AG20443 (cell line): ENCODE measurements around the gene TRAF3IP1.
"Not testable (repeated sequence)": the region's sequence is repeated elsewhere in the genome, so short reads cannot be mapped to it uniquely, and the experiment has no call there.

ENCODE experiments used
- DNase-seq: peaks from one replicate; pipeline ENCODE4 v3.0.0; 2012; ENCODE audit warnings: low spot score, mixed read lengths

TRAF3IP1 gene

DNA sequence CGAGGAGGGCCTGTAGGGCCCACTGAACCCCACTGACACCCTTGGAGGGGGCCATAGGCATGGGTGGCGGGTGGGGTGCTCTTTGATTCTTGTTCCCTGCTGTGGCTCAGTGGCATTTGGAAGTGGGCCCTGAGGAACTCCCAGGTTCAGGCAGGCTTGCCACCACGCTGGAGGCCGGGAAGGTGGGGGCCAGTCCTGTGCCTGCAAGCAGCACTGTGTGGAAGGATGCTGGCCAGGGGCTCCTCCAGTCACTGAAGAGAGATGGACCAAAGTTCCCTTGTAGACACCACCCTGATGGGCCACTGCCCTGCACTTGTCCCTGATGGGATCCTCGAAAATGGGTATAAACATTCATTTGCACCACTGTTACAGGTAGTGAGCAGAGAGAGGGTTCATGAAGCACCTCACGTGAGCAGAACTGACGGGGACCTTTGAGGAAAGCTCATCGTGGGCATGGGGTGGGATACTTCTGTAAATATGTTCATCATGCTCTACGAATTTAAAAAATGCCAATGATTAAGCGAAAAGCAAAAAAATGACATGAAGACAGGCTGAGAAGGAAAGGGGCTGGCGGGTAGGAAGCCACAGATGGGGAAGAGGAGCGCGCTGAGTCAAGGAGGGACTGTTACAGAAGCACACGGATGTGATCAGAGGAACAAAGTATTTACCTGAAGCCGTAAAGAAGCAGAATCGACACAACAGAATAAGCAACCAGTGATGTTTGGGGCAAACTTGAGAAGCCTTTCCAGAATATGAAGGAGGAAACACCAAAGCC lies 61.2 kb downstream of the TRAF3IP1 start:
- no peak for DNase-seq

- no peak for DNase-seq
Measured at GRCh38 chr2:238382381-238382781, 62.1 kb downstream of the TRAF3IP1 start.

- no peak for DNase-seq
Measured at GRCh38 chr2:238383135-238383534, 62.8 kb downstream of the TRAF3IP1 start.

DNA sequence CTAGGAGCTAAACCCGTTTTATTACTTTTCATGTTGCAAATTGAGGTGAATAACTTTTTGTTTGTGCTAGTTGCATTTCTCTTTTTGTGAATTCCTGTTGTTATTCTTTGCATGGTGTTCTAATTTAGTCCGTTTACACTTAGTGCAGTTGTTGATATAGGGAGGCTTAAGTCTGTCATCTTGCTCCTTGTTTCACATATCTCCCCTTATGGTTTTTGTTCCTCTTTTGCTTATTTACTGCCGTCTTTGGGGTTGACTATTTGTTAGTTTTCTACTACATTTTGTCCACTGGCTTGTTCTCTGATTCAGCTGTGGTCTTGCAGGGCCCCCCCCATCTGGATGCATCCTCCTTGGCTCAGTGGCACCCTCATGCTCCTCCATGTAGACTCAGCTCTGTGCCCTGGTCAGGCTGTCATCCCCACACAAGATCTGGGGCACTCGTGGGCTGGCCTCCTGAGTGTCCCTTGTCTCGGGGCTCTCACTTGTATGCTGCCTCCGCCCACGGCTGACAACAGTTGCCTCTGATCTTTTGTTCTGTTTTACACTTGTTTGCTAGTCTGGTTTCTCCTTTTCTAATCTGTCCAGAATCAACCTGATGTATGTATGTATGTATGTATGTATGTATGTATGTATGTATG lies 63.5 kb downstream of the TRAF3IP1 start:
- DNase-seq, result no peak

- DNase-seq, result no peak
Measured at GRCh38 chr2:238387332-238387731, 67.0 kb downstream of the TRAF3IP1 start.

DNA sequence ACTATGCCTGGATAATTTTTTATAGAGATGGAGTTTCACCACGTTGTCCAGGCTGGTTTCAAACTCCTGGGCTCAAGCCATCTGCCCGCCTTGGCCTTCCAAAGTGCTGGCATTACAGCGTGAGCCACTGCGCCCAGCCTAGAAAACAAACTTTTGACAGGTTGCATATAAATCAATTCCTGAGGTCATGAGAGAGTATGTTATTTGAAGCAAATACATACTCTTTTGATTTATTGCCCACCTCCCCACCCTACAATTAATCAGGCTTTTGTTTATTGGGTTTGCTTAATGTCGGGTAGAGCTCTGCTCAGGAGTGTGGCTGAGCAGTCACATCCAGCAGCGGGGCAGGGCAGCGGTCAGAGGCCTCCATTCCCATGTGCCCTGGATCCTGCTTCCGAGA lies 68.5 kb downstream of the TRAF3IP1 start:
- DNase-seq, result no peak

GRCh38 chr2:238389988-238390589 lies 69.8 kb downstream of the TRAF3IP1 start:
- DNase-seq, result no peak

DNA sequence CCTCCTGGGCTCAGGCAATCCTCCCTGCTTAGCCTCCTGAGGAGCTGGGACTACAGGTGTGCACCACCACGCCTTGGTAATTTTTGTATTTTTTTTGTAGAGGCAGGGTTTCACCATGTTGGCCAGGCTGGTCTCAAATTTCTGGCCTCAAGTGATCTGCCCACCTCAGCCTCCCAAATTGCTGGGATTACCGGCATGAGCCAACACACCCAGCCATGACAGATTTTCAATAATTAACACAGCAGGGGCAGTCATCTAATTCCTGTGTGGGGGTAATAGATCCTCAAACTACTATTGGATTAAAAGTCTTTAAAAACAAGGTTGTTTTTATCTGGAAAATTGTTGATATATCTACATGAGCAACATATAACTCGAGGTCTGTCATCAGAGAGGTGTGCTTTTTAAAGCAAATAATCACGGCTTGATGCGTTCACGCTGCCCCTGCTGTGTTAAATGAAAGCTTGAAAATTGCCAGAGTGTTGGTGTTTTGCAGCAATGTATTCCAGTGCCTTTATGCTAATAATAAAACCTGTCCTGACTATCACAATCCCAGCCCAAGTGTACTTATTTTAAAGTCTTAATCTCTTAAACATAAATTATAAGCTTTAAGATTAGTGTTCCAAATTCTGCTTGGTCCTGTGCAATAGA lies 70.8 kb downstream of the TRAF3IP1 start:
- DNase-seq, result no peak

- no peak for DNase-seq
Measured at GRCh38 chr2:238396663-238397062, 76.3 kb downstream of the TRAF3IP1 start.

GRCh38 chr2:238397356-238397755 lies 77.0 kb downstream of the TRAF3IP1 start:
- DNase-seq, result no peak

DNA sequence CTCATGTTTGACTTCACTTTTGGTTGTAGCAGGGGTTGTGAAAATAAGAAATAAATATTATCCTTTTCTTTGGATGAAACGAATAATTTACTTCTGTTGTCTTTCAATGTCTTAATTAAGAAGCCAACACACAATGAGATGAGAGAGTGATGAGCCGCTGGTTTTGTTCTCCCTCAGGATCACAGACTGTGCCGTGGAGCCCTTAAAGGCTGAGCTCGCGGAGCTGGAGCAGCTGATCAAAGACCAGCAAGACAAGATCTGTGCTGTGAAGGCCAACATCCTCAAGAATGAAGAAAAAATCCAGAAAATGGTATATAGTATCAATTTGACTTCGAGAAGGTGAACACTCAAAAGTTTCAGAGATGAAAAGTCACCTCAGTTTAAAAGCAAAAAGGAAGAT lies 78.3 kb downstream of the TRAF3IP1 start:
- no peak for DNase-seq

DNA sequence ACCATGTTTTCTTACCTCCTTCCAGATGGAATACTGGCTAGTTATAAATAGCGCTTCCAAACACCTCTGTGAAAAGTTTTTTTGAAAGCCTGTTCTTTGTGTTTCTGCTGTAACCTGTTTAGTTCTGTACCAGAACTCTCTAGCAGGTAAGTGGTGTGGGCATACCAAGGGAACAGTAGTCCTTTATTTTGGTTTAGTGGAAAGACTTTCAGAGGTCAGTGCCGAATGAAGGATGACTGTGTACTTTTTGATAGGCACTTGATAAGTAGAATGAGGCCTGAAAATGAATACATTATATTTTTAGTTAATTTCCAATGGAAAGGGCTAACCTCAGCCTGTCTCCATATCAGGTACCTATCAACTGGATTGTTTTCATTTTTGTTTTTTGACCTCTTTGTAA lies 78.8 kb downstream of the TRAF3IP1 start:
- DNase-seq, result no peak

DNA sequence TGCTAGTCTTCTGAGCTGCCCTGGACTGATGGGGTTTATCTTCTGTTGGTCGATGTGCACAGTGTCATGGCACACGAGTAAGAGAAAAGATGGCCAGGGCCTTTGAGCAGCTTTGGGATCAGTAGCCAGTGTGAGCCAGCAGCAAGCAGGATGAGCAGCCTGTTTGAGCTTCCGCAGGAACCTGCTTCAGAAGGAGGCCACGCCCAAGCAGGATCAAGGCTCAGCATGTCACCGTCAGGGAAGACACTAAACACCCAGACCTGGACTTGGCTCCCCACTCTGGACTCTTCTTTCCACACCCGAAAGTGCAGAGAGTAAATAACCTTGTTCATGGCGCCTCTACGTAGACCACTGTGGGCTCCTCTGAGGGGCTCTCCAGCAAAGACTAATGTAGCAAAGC lies 81.2 kb downstream of the TRAF3IP1 start:
- DNase-seq, result no peak

DNA sequence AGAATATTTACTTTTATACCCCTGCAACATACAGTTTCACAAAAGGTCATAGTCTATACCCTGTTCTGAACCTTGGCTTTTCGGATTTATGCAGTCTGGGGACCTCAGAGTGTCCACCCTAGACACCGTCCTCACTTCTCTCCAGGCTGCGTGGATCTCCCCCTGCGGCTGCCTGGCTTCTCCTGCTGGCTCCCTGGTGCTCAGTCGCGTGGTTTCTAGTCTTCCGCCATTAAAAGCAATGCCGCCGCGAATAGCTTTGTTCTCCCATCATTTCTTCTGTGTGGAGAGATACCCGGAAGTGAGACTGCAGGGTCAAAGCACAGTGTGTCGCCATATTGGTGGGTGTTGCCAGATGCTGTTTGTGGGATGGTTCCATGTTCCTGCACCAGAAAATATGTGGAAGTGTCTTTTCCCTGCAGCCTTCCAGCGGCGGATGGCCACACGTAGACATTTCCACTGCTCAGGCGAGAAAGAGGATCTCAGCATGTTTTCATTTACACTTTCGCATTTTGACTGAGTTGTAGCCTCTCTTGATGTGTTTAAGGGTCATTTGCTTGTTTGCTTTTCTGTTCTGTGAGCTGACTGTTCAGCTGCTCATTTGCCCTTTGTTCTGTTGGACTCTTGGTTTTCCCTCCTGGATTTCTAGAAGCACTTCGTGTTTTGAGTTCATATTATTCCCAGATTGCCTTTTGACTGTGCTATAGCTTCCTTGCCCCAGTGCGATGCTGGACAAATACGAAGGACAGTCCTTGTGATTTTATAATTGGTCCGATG lies 83.5 kb downstream of the TRAF3IP1 start:
- no peak for DNase-seq

GRCh38 chr2:238404406-238405216 lies 84.3 kb downstream of the TRAF3IP1 start:
- DNase-seq, result no peak

DNA sequence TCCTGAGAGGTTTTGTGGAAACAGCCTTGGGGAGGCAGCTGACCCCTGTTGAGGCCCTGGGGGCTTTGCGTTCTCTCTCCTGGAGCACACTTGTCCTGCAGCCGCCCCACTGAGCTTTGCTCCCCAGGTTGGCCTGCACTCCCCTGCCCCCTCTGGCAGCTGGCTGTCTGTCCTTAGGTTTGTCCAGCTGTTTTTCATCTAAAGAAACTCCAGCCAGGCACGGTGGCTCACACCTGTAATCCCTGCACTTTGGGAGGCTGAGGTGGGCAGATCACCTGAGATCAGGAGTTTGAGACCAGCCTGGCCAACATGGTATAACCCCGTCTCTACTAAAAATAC lies 84.9 kb downstream of the TRAF3IP1 start:
- not testable (repeated sequence) for DNase-seq

DNA sequence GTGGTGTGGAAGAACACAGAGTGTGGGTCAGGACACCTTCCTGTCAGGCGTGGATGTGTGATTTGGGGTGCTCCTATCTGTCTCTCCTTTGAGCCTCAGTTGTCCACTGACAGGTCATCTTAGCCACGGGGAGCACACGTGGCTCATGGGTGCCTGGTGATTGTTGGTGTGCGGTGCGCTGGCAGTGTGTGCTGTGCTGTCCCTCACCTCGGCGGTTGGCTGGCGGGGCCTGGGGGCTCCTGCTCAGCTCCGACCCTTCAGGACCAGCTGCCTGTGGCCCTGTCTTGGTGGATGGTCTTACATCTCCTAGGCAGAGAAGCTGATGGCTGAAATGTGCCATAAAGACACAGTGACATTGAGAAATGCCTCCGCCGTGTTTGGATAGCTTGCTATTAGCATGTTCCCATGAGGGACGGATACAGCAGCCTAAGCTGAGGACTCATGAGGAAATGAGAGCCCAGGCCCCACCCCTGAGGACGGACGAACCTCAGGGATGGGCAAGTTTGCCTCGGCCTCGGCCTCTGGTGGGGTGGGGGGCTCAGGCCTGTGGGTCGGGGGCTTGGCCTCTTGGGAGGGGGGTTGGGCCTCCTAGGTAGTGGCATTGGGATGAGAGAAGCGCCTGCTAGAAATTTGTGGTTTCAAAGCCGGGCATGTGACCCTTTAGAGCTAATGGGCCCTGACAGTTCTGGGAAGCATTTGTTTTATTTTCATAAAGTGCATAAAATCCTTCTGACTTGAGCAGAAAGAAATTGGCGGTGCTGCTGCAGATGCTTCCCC lies 86.1 kb downstream of the TRAF3IP1 start:
- DNase-seq, result no peak

DNA sequence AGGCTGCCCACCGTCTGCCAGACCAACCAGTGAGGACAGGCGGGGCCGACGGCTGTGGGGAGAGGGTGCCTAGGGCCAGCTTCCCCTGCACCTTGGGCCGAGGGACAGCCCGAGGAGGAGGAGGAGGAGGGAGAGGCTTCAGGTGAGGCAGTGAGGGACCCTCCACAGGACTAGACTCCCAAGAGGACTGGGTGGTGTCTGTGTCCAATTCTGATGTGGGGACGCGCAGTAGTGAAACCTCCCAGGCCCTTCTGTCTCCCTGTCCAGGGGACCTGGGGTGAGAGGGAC lies 86.6 kb downstream of the TRAF3IP1 start:
- no peak for DNase-seq

- no peak for DNase-seq
Measured at GRCh38 chr2:238407566-238407965, 87.2 kb downstream of the TRAF3IP1 start.

- no peak for DNase-seq
Measured at GRCh38 chr2:238408615-238409340, 88.5 kb downstream of the TRAF3IP1 start.
